Measurements from ENCODE around the gene VAV2.

Gene VAV2

DNA sequence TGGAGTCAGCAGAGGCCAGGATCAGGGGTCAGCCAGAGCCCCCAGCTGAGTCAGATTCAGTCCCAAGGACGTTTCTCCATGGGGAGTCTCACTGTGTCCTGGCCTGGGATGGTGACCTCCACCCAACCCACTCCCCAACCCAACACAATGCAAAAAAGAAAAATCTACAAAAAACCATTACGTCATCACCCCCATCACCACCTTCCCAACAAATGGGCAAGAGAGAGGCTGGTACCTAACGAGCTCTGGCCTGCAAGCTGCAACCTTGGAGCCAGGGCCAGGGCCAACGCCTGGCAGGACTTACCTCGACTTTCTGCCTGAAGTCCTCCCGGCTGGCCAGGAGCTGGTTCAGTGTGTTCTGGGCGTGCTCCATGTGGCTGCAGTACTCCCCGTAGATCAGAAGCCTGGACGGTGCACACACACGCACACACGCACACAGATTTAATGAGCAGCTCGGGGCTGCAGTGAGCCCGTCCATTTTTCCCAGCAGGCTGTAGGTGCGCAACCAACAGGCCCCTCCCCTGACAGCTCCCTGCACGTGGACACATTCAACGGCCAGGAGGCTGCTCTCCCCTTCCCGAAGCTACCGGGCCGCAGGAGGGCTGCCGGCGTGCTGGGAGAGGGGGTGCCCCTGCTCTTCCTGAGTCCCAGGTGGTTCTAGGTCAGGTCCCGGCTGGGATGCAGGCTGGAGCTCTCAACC, 194.6 kb downstream of the VAV2 start:
- no peak overlapping the region for H3K27ac Mint-ChIP-seq
- peaks cover 31% of the 10 kb centered on the region for H3K4me1 Mint-ChIP-seq
- peaks cover 6% of the 10 kb centered on the region for H3K27me3 Mint-ChIP-seq (ENCODE audit: low read depth, poor library complexity)
- TF ChIP-seq, protein P1, sequence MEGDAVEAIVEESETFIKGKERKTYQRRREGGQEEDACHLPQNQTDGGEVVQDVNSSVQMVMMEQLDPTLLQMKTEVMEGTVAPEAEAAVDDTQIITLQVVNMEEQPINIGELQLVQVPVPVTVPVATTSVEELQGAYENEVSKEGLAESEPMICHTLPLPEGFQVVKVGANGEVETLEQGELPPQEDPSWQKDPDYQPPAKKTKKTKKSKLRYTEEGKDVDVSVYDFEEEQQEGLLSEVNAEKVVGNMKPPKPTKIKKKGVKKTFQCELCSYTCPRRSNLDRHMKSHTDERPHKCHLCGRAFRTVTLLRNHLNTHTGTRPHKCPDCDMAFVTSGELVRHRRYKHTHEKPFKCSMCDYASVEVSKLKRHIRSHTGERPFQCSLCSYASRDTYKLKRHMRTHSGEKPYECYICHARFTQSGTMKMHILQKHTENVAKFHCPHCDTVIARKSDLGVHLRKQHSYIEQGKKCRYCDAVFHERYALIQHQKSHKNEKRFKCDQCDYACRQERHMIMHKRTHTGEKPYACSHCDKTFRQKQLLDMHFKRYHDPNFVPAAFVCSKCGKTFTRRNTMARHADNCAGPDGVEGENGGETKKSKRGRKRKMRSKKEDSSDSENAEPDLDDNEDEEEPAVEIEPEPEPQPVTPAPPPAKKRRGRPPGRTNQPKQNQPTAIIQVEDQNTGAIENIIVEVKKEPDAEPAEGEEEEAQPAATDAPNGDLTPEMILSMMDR (IDR thresholded peaks at IDR 0.05) = no peak
- peaks cover 10% of the 10 kb centered on the region for H3K36me3 Mint-ChIP-seq (ENCODE audit: low read depth)
- no peak for DNase-seq
- no peak overlapping the region for H3K4me3 Mint-ChIP-seq
- H3K9me3 Mint-ChIP-seq = no peaks in the 10 kb centered on the region

GRCh38 chr9:133796562-133796961, 195.6 kb downstream of the VAV2 start:
- Mint-ChIP-seq H3K36me3 (ENCODE audit: low read depth) (peaks cover 16% of the 10 kb centered on the region), H3K4me1 (peaks cover 26% of the 10 kb centered on the region), H3K27me3 (ENCODE audit: low read depth, poor library complexity) (peaks cover 6% of the 10 kb centered on the region), H3K4me3 (no peak overlapping the region), H3K9me3 (no peaks in the 10 kb centered on the region), H3K27ac (no peak overlapping the region)
- TF ChIP-seq, protein P1 (IDR thresholded peaks at IDR 0.05) = no peak
- DNase-seq = no peak

GRCh38 chr9:133795049-133795448, 197.1 kb downstream of the VAV2 start:
- Mint-ChIP-seq H3K36me3 (ENCODE audit: low read depth) (peaks cover 17% of the 10 kb centered on the region), H3K9me3 (no peaks in the 10 kb centered on the region), H3K27me3 (ENCODE audit: low read depth, poor library complexity) (peaks cover 4% of the 10 kb centered on the region), H3K4me1 (peaks cover 23% of the 10 kb centered on the region), H3K27ac (no peak overlapping the region), H3K4me3 (no peak overlapping the region)
- DNase-seq = no peak
- TF ChIP-seq, protein P1 (IDR thresholded peaks at IDR 0.05) = no peak

DNA sequence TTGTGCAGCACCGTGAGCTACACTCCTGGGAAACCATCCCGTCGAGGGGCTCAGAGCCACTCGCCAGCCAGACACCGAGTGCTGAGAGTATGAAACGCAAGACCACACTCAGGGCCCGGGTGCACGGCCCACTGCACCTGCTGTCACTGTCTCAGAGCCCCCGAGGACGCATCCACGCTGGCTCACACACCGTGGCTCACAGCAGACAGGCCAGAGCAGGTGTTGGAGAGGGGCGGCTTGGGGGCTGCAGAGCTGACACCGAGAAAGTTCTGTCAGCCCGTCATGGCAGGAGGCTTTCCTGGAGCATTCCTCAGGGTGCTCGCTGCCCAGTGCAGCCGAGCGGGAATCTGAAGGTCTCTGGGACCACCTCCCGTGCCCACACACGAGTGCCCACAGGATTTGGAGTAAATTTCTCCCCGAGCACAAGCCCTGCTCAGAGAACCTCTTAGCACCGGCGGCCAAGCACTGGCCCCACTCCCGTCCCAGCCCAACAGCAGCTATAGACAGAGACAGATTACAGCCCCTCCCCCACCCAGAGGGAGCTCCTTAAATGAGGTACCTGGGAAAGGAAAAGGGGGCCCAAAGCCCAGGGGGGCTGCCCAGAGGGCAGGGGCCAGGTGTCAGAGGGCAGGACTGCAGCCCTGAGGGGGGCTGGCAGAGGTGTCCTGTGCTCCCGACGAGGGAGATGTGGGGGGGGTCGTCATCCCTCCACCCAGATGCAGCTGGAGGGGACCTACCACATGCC, 197.9 kb downstream of the VAV2 start:
- no peak for DNase-seq
- Mint-ChIP-seq H3K9me3 (no peaks in the 10 kb centered on the region), H3K4me3 (no peak overlapping the region), H3K4me1 (peaks cover 23% of the 10 kb centered on the region), H3K27me3 (ENCODE audit: low read depth, poor library complexity) (peaks cover 5% of the 10 kb centered on the region), H3K27ac (no peak overlapping the region), H3K36me3 (ENCODE audit: low read depth) (peaks cover 17% of the 10 kb centered on the region)
- TF ChIP-seq, protein P1 (IDR thresholded peaks at IDR 0.05) = no peak

DNA sequence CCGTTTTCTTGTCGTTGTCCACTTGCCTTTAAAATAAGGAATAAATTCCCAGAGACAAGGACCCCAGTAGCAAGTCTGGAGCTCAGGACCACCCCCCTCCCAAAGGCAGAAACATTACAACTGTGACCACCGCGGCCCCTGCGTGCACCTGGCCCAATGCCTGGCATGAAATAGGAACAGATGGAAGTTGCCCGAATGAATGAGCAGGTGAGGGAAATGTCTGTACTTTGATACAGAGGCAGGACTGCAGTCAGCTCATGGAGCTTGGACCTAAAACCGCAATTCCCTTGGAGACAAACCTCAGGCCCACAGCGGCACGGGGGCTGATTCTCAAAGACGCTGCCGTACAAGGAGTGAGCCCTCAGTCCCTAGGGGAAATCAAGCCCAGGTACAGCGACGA, 198.7 kb downstream of the VAV2 start:
- no peak overlapping the region for H3K27ac Mint-ChIP-seq
- peaks cover 17% of the 10 kb centered on the region for H3K36me3 Mint-ChIP-seq (ENCODE audit: low read depth)

More for the DNA sequence above, 198.7 kb downstream of the VAV2 start:
- peaks cover 23% of the 10 kb centered on the region for H3K4me1 Mint-ChIP-seq
- no peak for DNase-seq
- no peaks in the 10 kb centered on the region for H3K9me3 Mint-ChIP-seq
- TF ChIP-seq, protein P1 (IDR thresholded peaks at IDR 0.05) = no peak
- peaks cover 3% of the 10 kb centered on the region for H3K27me3 Mint-ChIP-seq (ENCODE audit: low read depth, poor library complexity)
- no peak overlapping the region for H3K4me3 Mint-ChIP-seq
